Upper lobe of right lung (tissue), 1 donor: ENCODE measurements around the gene TMEM138. TPM values are rescaled to one million over a fixed set of nuclear protein-coding genes. Genes with fewer than 3 reads are reported as not detected.

Source experiments
- ATAC-seq: fragments of 200-7000 bp; cut with Tn5 transposase; one replicate; pipeline ENCODE4 v1.9.1; 2020; ENCODE audit warnings: mild to moderate bottlenecking, moderate library complexity
- DNase-seq: peaks from one replicate; pipeline ENCODE4 v3.0.0-alpha.2; 2020
- H3K27ac ChIP-seq: fragments of 200-600 bp; one replicate; pipeline ENCODE4 v1.8.0; 2022
- H3K27me3 ChIP-seq: fragments of 200-600 bp; one replicate; pipeline ENCODE4 v1.8.0; 2022; ENCODE audit warnings: mild to moderate bottlenecking
- H3K36me3 ChIP-seq: fragments of 200-600 bp; one replicate; pipeline ENCODE4 v1.8.0; 2022
- H3K4me1 ChIP-seq: fragments of 200-600 bp; one replicate; pipeline ENCODE4 v1.8.0; 2022
- H3K4me3 ChIP-seq: fragments of 200-600 bp; one replicate; pipeline ENCODE4 v1.8.0; 2022; ENCODE audit warnings: mild to moderate bottlenecking
- H3K9me3 ChIP-seq: fragments of 200-600 bp; one replicate; pipeline ENCODE4 v1.8.0; 2022
- intact Hi-C: fragments of 100-400 bp; cut with DNase I; formaldehyde crosslinking; loops from one replicate; pipeline ENCODE4 v1.11.0; 2022
- total RNA-seq: library from RNA; stranded (reverse); fragmentation: NEBNext Ultra II Directional; extraction: Animal tissue kit (Norgen Biotek cat#: 25700); gene quantifications from one replicate; pipeline ENCODE4 v1.2.1, GENCODE V29; 2021
- TF ChIP-seq, protein P1 (sequence below): fragments of 200-600 bp; IDR thresholded peaks from one replicate; pipeline ENCODE4 v1.8.0; 2022; ENCODE audit warnings: antibody characterized with exemption
- donor health status: DM: no; HTN: yes; CAD: no; lungs with severe emphysema.

The TMEM138 gene
- total RNA-seq, 1 donor from 2014 or later = 46.3 TPM

DNA sequence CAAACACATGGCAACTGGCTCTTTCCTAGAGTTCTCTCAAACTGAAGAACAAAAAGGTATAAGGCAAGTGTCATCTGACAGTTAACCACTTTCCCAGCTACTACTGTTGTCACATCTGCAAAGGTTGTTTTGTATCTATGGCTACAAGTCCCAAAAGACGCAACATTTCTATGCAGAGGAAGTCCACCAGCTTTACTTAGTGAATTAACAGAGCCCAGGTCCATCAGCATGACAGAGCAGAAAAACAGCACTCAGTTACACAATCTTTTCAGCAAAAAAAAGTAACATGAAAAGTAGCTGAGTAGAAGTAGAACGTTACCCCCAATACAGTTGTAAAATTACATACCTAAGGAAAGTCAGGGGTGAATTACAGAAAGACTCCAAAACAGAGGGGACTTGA, 55.5 kb downstream of the TMEM138 start:
- intact Hi-C loops = no loop called here
- H3K27me3 ChIP-seq = no peaks in the 10 kb centered on the region
- H3K4me3 ChIP-seq = no peak overlapping the region
- TF ChIP-seq, protein P1, sequence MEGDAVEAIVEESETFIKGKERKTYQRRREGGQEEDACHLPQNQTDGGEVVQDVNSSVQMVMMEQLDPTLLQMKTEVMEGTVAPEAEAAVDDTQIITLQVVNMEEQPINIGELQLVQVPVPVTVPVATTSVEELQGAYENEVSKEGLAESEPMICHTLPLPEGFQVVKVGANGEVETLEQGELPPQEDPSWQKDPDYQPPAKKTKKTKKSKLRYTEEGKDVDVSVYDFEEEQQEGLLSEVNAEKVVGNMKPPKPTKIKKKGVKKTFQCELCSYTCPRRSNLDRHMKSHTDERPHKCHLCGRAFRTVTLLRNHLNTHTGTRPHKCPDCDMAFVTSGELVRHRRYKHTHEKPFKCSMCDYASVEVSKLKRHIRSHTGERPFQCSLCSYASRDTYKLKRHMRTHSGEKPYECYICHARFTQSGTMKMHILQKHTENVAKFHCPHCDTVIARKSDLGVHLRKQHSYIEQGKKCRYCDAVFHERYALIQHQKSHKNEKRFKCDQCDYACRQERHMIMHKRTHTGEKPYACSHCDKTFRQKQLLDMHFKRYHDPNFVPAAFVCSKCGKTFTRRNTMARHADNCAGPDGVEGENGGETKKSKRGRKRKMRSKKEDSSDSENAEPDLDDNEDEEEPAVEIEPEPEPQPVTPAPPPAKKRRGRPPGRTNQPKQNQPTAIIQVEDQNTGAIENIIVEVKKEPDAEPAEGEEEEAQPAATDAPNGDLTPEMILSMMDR = no peak
- H3K9me3 ChIP-seq = no peaks in the 10 kb centered on the region
- H3K4me1 ChIP-seq = no peaks in the 10 kb centered on the region
- H3K36me3 ChIP-seq = peaks cover 100% of the 10 kb centered on the region
- DNase-seq (no peak), ATAC-seq (peak; percentile 86)
- H3K27ac ChIP-seq = no peak overlapping the region

DNA sequence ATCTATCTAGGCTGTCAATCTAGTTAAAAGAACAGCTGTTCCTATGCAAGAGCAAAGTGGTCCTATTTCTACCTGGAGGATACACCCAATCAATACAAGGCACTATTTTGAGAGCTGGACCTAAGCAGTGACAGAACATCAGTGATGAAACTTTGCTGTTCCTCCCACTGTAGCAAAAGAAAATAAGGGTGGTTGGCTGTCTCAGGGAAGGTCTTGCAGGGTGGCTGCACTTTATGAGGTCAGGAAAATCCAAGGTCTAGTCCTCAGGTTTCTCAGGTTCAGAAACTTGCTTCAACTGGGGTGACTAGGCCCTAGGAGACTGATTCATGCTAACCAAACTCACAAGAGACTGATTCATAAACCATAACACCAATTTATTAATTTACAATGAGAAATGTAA, 56.0 kb downstream of the TMEM138 start:
- intact Hi-C loops = no loop called here
- peaks cover 97% of the 10 kb centered on the region for H3K36me3 ChIP-seq
- no peak overlapping the region for H3K4me3 ChIP-seq
- DNase-seq = no peak
- no peaks in the 10 kb centered on the region for H3K4me1 ChIP-seq
- no peaks in the 10 kb centered on the region for H3K9me3 ChIP-seq
- no peak for ATAC-seq
- TF ChIP-seq, protein P1 = no peak
- no peaks in the 10 kb centered on the region for H3K27me3 ChIP-seq
- H3K27ac ChIP-seq = no peak overlapping the region

Other genes starting within 250 kb of the TMEM138 start
- gene VPS37C, start 200.9 kb upstream of the TMEM138 start, total RNA-seq = 30.2 TPM
- gene PGA3, start 158.9 kb upstream of the TMEM138 start, total RNA-seq = not detected
- 0.67 TPM for gene PGA4, start 140.0 kb upstream of the TMEM138 start, total RNA-seq
- not detected for gene PGA5, start 121.2 kb upstream of the TMEM138 start, total RNA-seq
- gene VWCE, start 67.1 kb upstream of the TMEM138 start, total RNA-seq = 1.5 TPM
- gene DDB1, start 29.3 kb upstream of the TMEM138 start, total RNA-seq = 126 TPM
- gene TKFC, start 29.1 kb upstream of the TMEM138 start, total RNA-seq = 32.1 TPM
- 50.3 TPM for gene CYB561A3, start 492 bp upstream of the TMEM138 start, total RNA-seq
- 9.3 TPM for gene TMEM216, start 30.2 kb downstream of the TMEM138 start, total RNA-seq
- 75.8 TPM for gene CPSF7, start 67.6 kb downstream of the TMEM138 start, total RNA-seq
- gene SDHAF2, start 67.8 kb downstream of the TMEM138 start, total RNA-seq = 34.1 TPM
- gene LRRC10B, start 146.4 kb downstream of the TMEM138 start, total RNA-seq = 0.29 TPM
- 4.8 TPM for gene SYT7, start 218.7 kb downstream of the TMEM138 start, total RNA-seq